Motor neuron (in vitro differentiated cells): Measurements from ENCODE around the gene MCC. TPM values are rescaled to one million over a fixed set of nuclear protein-coding genes. Genes with fewer than 3 reads are reported as not detected.
A peak's percentile ranks its signal among the peaks of the same experiment; 100 is the strongest.

Source experiments
- ATAC-seq, 8 experiments: fragments of 200-7000 bp; cut with Tn5 transposase; replicated peaks in 6 of 8; 2 replicates each; pipeline ENCODE4 v1.8.0; 2021; ENCODE audit warnings: mild to moderate bottlenecking in 8 of 8, moderate library complexity in 8 of 8
- H3K27ac ChIP-seq, 2 donors: fragments of 250-450 bp; sonication (Bioruptor Pico); 2 replicates each; pipeline ENCODE4 v1.9.0; 2021; ENCODE audit warnings: antibody characterized with exemption in 2 of 2, mild to moderate bottlenecking in 2 of 2, moderate library complexity in 1 of 2
- H3K4me1 ChIP-seq, 2 donors: fragments of 250-450 bp; sonication (Bioruptor Pico); replicated peaks in 1 of 2; 2 replicates each; pipeline ENCODE4 v1.6.1; 2021; ENCODE audit warnings: antibody characterized with exemption in 2 of 2, mild to moderate bottlenecking in 2 of 2, moderate library complexity in 1 of 2
- H3K4me3 ChIP-seq, 5 donors: fragments of 250-450 bp; sonication (Bioruptor Pico); 2 replicates each; pipeline ENCODE4 v1.9.0; 2021; ENCODE audit warnings: antibody characterized with exemption in 5 of 5, mild to moderate bottlenecking in 5 of 5, moderate library complexity in 4 of 5
- WGBS, 10 experiments: fragments of 450-650 bp; shearing (Covaris generic); methylation state at CpG; one replicate each; pipeline ENCODE4 v1.0.0; 2022; 5-methylcytosine and 5-hydroxymethylcytosine counted together
- in situ Hi-C, 9 experiments: fragments of 400-800 bp; cut with MboI; loops; one replicate each; pipeline ENCODE4 v1.15.0; 2021; ENCODE audit warnings: low sequenced_read_pairs in 9 of 9, low pct_unique_long_range_greater_than_20kb in 2 of 9; ENCODE audit not compliant: unreplicated experiment in 9 of 9
- total RNA-seq, 8 experiments: library from RNA; unstranded; fragments of 300-600 nt; gene quantifications; 2 replicates each; pipeline versions ENCODE4 v1.2.3 to v1.2.4, GENCODE V29; 2022

Gene MCC
- total RNA-seq, 8 experiments from 2014 or later = 6.7 to 66.0 (median 12.2) TPM

DNA sequence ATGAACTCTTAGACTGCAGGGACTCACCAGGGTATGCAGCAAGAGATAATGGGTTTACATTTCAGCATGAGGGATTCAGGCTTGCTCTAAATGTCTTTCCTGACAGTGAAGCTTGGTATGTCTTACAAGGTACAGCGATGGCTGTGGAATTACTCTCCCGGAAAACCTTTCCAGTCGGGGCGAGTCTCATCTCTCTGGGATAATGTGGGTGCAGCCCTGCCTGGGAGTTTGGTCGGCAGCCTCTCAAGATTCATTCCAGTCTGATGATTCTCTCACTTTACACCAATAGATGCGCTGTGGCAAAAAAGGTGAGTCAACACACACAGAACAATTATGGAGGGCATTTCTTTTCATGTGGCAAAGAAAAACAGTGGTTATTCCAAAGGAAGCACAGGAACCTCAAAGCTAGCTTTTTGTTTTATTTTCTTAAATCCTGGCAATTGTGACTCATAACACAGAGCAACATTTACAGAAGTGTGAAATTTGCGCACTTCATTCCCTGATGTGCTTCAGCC is 321.3 kb downstream of the MCC start:
- ATAC-seq = peak; percentile 46 to 64 (median 56)
- Histone ChIP-seq H3K27ac (no peak overlapping the region), H3K4me1 (peaks cover 12 to 15% of the 10 kb centered on the region in 2 donors), H3K4me3 (no peak overlapping the region)
- in situ Hi-C loops = no loop called here
- WGBS, 10 experiments = 0 to 100% (median 81%) methylated on average over 1 to 6 of the region's 7 CpGs; no CpG with 5 or more reads in 1 of the 10 experiments

DNA sequence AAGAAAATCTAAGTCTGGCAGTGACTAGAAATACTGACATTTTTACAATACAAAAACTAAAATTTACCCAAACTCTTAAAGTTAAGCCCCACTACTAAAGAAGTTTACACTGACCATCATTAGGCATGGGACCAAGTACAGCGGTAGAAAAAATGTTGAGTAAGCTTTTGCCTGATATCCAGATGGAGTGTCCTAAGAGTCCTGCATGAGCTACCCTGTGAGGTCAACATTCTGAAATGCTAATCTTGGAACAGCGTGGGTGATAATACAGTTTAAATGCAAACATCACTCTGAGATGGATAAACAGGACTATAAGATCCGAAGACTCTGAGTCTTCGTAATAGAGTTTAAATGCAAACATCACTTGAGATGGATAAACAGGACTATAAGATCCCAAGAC is 322.0 kb downstream of the MCC start:
- Histone ChIP-seq H3K4me3 (no peak overlapping the region), H3K27ac (no peak overlapping the region), H3K4me1 (peaks cover 19% of the 10 kb centered on the region in 2 donors)
- peak in 6 of 8 experiments; percentile 32 to 71 (median 59) for ATAC-seq
- in situ Hi-C loops = no loop called here
- WGBS, 10 experiments = 0 to 100% (median 60%) methylated on average over 2 to 4 of the region's 4 CpGs; no CpG with 5 or more reads in 1 of the 10 experiments

DNA sequence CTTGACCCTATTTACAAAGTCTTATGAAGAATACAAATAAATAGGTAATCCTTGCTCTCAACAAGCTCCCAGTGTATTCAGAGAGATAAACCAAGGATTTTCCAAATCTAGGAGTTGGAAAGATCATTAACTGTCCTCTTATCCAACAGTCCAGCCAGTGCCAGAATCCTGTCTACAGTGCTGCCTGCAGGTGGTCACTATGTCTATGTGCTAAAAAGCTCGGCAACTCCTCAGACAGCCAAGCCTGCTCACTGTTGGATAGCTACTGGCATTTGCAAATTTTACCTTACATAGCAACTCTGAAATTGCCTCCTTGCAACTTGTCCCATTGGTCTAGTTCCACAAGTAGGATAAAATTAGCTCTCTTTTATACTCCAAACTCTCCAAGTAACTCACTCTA is 324.2 kb downstream of the MCC start:
- no peak overlapping the region for H3K27ac ChIP-seq
- ATAC-seq = no peak
- in situ Hi-C loops = no loop called here
- 50 to 80% (median 79%) methylated on average over 1 of the region's 1 CpG; no CpG with 5 or more reads in 6 of the 10 experiments for WGBS, 10 experiments
- no peak overlapping the region for H3K4me3 ChIP-seq
- peaks cover 24 to 35% of the 10 kb centered on the region in 2 donors for H3K4me1 ChIP-seq

DNA sequence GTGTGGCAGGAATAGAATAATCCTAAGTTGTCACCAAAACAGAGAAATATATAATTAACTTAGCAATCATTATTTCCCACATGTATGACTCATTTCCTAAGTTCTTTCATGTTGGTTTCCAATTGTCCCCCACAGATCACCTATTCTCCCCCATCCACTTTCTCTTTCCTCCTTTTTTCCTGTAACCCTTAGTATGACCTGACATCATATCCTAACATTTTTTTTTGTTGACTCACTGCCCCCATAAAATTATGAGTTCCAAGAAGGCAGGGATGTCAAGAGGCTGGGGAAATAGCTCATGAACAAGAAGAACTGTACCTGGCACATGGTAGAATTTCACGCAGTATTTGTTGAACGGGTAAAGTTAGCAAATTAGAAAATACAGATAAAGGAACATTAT is 324.9 kb downstream of the MCC start:
- ATAC-seq = no peak
- in situ Hi-C loops = no loop called here
- WGBS, 10 experiments = 29 to 100% (median 100%) methylated on average over 1 to 2 of the region's 2 CpGs

DNA sequence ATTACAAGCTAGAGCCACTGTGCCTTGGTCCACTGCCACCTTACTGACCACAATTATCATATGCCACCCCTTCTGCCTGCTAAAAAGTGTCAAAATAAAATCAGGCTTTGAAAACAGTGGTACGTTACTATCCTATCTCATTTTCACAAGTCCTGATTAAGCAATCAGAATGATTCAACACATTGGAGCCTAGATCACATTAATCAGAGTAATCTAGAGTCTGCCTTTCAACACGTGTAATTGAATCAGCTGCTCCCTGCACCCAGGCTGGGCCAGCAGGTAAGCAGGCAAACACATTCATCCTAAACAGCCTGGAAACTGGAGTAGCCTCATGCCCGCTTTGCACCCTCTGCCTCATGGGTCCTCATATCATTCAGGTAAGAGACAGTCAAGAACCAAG is 325.5 kb downstream of the MCC start:
- Histone ChIP-seq H3K4me1 (peaks cover 24 to 37% of the 10 kb centered on the region in 2 donors), H3K4me3 (no peak overlapping the region), H3K27ac (no peak overlapping the region)
- WGBS, 10 experiments = 0 to 100% (median 58%) methylated on average over 1 to 3 of the region's 3 CpGs; no CpG with 5 or more reads in 1 of the 10 experiments
- ATAC-seq = peak in 6 of 8 experiments; percentile 13 to 64 (median 50)
- in situ Hi-C loops = no loop called here

More for the DNA sequence above, 324.9 kb downstream of the MCC start:
- no peak overlapping the region for H3K27ac ChIP-seq
- H3K4me1 ChIP-seq = peaks cover 24 to 35% of the 10 kb centered on the region in 2 donors
- H3K4me3 ChIP-seq = no peak overlapping the region

DNA sequence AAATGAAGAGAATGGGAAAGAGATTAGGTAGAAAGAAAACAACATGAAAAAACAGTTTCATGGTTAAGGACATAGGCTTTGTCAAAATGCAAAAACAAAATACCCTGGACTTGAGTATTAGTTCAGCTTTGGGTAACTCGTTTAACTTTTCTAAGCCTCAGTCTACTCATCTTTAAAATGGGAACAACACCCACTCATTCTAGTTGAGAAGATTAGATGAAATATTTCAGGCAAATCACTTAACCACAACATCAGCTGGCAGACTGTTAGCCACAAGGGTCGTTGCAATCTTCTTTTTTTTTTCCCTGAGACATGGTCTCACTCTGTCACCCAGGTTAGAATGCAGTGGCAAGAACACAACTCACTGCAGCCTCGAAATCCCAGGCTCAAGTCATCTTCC is 326.0 kb downstream of the MCC start:
- peak overlapping the region in 1 of 2 donors; percentile 58 for H3K27ac ChIP-seq
- in situ Hi-C loops = no loop called here
- no peak for ATAC-seq
- no peak overlapping the region for H3K4me3 ChIP-seq
- 13 to 100% (median 90%) methylated on average over 1 to 3 of the region's 3 CpGs; no CpG with 5 or more reads in 3 of the 10 experiments for WGBS, 10 experiments
- H3K4me1 ChIP-seq = peaks cover 24 to 37% of the 10 kb centered on the region in 2 donors

DNA sequence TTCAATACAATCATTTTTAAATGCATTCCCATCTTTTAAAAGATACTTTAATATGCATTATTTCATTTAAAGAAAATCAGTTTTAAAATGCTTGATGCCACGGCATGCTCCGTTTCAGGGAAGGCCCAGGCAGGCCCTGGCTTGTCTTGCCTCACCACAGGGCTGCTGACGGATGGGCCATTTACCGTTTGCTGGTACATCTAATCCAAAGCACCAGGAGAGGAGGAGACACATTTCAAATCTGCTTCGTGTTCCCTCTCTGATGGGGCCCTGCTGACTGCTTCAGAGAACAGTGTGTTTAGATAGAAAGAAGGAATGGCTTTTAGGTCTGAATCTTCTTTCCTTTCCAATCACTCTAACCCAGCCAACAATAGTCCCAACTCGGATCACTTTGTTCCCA is 326.4 kb downstream of the MCC start:
- Histone ChIP-seq H3K27ac (peak overlapping the region; percentile 18 to 58), H3K4me1 (peaks cover 24 to 36% of the 10 kb centered on the region in 2 donors), H3K4me3 (no peak overlapping the region)
- in situ Hi-C loops = no loop called here
- ATAC-seq = peak in 2 of 8 experiments; percentile 42 to 48
- WGBS, 10 experiments = 11 to 88% (median 63%) methylated on average over 1 to 6 of the region's 6 CpGs; no CpG with 5 or more reads in 2 of the 10 experiments

DNA sequence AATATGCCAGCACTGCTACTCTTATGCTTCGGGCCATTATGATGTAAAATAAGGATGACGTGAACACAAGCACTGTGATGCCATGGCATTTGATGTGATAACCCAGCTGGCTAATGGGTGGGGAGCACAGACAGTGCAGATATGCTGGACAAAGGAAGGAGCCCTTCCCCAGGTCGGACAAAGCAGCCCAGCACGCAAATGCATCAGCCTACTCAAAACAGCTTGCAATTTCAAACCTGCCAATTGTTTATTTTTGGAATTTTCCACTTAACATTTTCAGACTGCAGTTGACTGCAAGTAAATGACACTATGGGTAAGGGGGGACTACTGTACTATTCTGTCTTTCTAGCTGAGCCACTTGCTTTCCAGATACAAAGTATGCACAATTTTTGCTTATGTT is 330.4 kb downstream of the MCC start:
- Histone ChIP-seq H3K27ac (no peak overlapping the region), H3K4me1 (peaks cover 22 to 29% of the 10 kb centered on the region in 2 donors), H3K4me3 (no peak overlapping the region)
- in situ Hi-C loops = no loop called here
- 67 to 100% (median 80%) methylated on average over 1 to 4 of the region's 4 CpGs for WGBS, 10 experiments
- ATAC-seq = peak in 4 of 8 experiments; percentile 30 to 45 (median 42)

DNA sequence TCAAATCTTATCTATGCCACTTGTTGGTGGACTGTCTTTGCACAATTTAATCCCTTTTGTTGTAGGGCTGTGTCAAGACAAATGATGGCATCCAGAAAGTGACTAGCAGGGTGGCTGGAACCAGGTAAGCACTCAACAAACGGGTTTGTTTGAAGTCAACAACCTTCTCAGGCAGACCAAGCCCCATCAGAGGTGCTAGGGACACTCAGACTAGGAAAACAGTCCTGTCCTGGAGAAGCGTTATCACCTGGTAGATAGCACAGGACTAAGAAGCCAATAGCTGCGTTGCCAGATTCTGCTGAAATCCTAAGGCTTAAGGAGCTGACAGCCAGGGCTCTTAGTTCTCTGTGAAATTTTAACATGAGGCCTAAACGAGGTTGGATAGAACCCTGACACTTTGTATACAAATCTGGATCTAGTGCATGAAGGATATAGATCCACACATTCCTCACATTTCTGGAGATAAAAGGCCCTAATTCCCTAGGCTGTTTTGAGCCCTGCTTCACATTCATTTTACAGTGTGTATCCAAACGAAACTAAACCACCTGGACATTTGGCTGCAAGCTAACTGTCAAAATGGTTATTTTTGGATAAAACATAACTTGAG is 331.9 kb downstream of the MCC start:
- no peak overlapping the region for H3K4me3 ChIP-seq
- no peak overlapping the region for H3K27ac ChIP-seq
- ATAC-seq = no peak
- peaks cover 13 to 19% of the 10 kb centered on the region in 2 donors for H3K4me1 ChIP-seq
- in situ Hi-C loops = no loop called here
- WGBS, 10 experiments = 40 to 100% (median 86%) methylated on average over 1 to 5 of the region's 5 CpGs; no CpG with 5 or more reads in 1 of the 10 experiments

DNA sequence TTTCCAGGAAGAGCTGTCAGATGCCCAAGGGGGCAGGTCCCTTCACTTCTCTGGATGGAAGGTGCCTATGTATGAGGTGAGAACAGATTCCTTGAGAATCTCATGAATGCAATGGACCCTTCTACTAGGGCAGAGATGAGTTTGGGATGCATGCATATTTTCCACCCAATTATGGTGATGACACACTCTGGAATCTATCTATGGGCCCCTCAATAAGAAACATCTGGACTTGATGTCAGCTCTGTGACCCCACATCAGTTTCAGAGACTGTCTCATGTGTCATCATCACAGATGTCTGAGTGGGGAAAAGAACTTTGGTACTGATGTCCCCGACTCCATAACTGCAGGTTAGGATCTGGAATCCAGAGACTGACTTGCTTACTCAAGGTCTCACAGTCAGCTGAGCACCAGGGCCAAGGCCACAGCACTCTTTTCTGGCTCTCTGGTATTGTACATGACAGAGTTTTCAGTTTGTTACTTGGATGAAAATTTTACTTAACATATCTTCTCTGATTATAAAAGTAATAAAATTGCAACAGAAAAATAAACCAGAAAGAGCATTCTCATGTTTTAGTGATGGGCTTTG is 334.6 kb downstream of the MCC start:
- WGBS, 10 experiments = 0 to 100% (median 100%) methylated on average over 1 of the region's 1 CpG; no CpG with 5 or more reads in 5 of the 10 experiments
- Histone ChIP-seq H3K27ac (no peak overlapping the region), H3K4me1 (peaks cover 0 to 4% of the 10 kb centered on the region in 2 donors), H3K4me3 (no peak overlapping the region)
- in situ Hi-C loops = no loop called here
- ATAC-seq = peak in 2 of 8 experiments; percentile 31 to 53

DNA sequence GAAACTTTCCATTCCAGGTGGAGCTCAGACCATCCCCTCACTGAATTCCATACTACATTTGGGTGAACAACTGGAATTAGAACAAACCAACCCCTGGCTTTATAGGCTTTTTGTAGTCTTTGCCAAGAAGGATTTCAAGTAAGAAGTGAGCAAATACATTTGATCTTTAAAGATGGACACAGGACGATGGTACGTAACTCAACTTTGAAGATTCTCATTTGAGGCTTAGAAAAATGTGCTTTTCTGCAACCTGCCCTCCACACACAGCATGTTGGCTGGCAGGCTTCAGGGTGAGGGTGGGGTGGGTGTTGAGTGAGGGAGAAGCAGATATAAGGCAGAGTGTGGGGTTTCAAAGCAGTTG is 335.9 kb downstream of the MCC start:
- in situ Hi-C loops = no loop called here
- ATAC-seq = no peak
- WGBS, 10 experiments = 83 to 95% (median 93%) methylated on average over 1 to 2 of the region's 2 CpGs; no CpG with 5 or more reads in 4 of the 10 experiments
- no peak overlapping the region for H3K27ac ChIP-seq
- H3K4me1 ChIP-seq = peaks cover 0 to 3% of the 10 kb centered on the region in 2 donors
- H3K4me3 ChIP-seq = no peak overlapping the region

DNA sequence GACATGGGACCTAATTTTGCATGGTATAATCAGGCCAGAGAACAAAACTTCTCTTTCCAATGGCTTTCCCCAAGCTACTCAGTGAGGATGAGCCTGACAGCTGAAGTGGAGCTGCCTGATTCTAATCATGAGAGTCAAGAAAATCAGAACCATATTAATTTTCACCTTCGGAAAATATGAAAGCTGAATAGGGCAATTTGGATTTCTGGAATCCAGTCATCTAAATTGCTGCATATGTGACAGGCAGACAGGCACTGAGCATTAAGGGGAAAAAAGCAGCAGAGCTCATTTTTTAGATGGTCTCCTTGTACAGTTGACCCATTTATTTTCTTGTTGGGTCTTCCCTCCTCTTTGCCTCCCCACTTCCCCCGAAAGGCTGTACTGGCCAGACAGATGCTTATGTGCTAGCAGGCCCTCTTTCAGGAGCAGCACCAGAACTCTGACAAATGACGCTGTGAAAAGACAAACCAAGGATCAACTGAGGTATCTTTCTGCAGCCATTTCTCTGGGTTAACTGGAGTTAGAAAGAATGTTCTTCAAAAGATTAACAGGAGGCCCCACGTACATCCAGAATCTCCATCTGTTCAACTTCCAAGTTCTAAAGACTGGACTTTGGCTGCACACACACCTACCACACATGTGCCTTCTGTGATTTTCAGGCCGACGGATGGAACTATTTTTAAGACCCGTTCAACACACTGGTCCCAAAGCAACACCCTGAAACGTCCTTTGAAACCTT is 336.4 kb downstream of the MCC start:
- ATAC-seq = no peak
- no peak overlapping the region for H3K4me3 ChIP-seq
- peaks cover 0 to 9% of the 10 kb centered on the region in 2 donors for H3K4me1 ChIP-seq
- 37 to 100% (median 88%) methylated on average over 1 to 6 of the region's 8 CpGs; no CpG with 5 or more reads in 2 of the 10 experiments for WGBS, 10 experiments
- no peak overlapping the region for H3K27ac ChIP-seq
- in situ Hi-C loops = no loop called here

DNA sequence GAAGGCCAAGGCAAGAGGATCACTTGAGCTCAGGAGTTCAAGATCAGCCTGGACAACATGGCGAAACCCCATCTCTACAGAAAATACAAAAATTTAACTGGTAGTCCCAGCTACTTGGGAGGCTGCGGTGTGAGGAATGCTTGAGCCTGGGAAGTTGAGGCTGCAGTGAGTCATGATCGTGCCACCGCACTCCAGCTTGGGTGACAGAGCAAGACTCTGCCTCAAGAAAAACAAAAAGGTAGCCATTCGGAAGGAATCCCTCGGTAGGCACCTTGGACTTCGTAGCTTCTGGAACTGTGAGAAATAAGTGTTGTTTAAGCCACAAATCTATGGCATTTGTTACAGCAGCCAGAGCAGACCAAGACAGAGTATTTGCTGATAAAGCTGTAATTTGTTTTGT is 337.4 kb downstream of the MCC start:
- WGBS, 10 experiments = 94 to 100% (median 96%) methylated on average over 4 to 7 of the region's 7 CpGs
- no peak overlapping the region for H3K4me3 ChIP-seq
- H3K4me1 ChIP-seq = peaks cover 0 to 9% of the 10 kb centered on the region in 2 donors
- no peak for ATAC-seq
- no peak overlapping the region for H3K27ac ChIP-seq
- in situ Hi-C loops = no loop called here
